Endothelial cell of umbilical vein (primary cell): ENCODE data around the gene CIB4. TPM values are rescaled to one million over a fixed set of nuclear protein-coding genes. Genes with fewer than 3 reads are reported as not detected.

ENCODE experiments used
- BruUV-seq: library from RNA; stranded (reverse); fragments of 400-500 nt; replicated peaks from 2 replicates; lab custom pipeline; 2021; lab: Mats Ljungman, UMichigan
- CTCF ChIA-PET: fragments of 300-600, 350-600 bp; sonication (Branson Sonifier 250); formaldehyde crosslinking; loops from one replicate; lab custom pipeline; 2021; ENCODE audit warnings: antibody characterized with exemption, inconsistent platforms; lab: Charles Lee
- POLR2A ChIA-PET: fragments of 300-600, 350-600 bp; sonication (Branson Sonifier 250); formaldehyde crosslinking; loops from one replicate; lab custom pipeline; 2021; ENCODE audit warnings: antibody characterized with exemption, inconsistent platforms; lab: Charles Lee
- DNase-seq: peaks from one replicate; pipeline ENCODE4 v3.0.0-alpha.2; 2011; ENCODE audit warnings: low read depth, low spot score
- FAIRE-seq: peaks from 2 replicates; lab custom pipeline; 2011; peaks lifted over from hg19 to GRCh38; lab: Jason Lieb, UNC
- H2AFZ ChIP-seq: 2 replicates; pipeline ENCODE4 v1.6.0; 2012; ENCODE audit warnings: low read depth, low read length, control low read depth, inconsistent platforms
- H3K27ac ChIP-seq: 2 replicates; pipeline ENCODE4 v1.5.1; 2011; ENCODE audit warnings: low read depth, mild to moderate bottlenecking, control low read depth, low read length, moderate library complexity; ENCODE audit not compliant: insufficient read depth
- H3K27me3 ChIP-seq, 2 experiments: 2 replicates each; pipeline versions ENCODE4 v1.6.0 to v1.6.1; 2011; ENCODE audit warnings: low read length in 2 of 2, mixed read lengths in 1 of 2; ENCODE audit not compliant: control insufficient read depth in 2 of 2, insufficient read depth in 2 of 2
- H3K36me3 ChIP-seq, 2 experiments: 2 replicates in 1 of 2; 3 replicates in 1 of 2; pipeline ENCODE4 v1.5.1; 2011; ENCODE audit warnings: low read length in 2 of 2, mild to moderate bottlenecking in 1 of 2, moderate library complexity in 1 of 2; ENCODE audit not compliant: control insufficient read depth in 2 of 2, insufficient read depth in 2 of 2; ENCODE audit errors: extremely low read depth in 1 of 2
- H3K4me1 ChIP-seq: 3 replicates; pipeline ENCODE4 v1.5.1; 2011; ENCODE audit warnings: mild to moderate bottlenecking, low read length; ENCODE audit not compliant: control insufficient read depth, insufficient read depth; ENCODE audit errors: extremely low read depth
- H3K4me2 ChIP-seq: 2 replicates; pipeline ENCODE4 v1.6.1; 2011; ENCODE audit warnings: low read length, control low read depth, mixed read lengths; ENCODE audit not compliant: insufficient read depth
- H3K4me3 ChIP-seq, 3 experiments: fragments of 200-600 bp in 1 of 3; sonication (generic), shearing (Covaris generic) in 1 of 3; replicated peaks in 1 of 3; 2 replicates each; pipeline ENCODE4 v1.5.1; 2011 to 2016; ENCODE audit warnings: control low read depth in 3 of 3, low read length in 3 of 3, mild to moderate bottlenecking in 2 of 3, inconsistent platforms in 1 of 3, low read depth in 1 of 3, moderate library complexity in 1 of 3; ENCODE audit not compliant: insufficient read depth in 1 of 3
- H3K79me2 ChIP-seq: 2 replicates; pipeline ENCODE4 v1.6.0; 2012; ENCODE audit warnings: low read length, inconsistent platforms; ENCODE audit not compliant: control insufficient read depth, insufficient read depth
- H3K9ac ChIP-seq: replicated peaks from 2 replicates; pipeline ENCODE3; 2011; ENCODE audit warnings: low read length, control low read depth; ENCODE audit not compliant: insufficient read depth; ENCODE audit errors: extremely low read depth
- H3K9me1 ChIP-seq: replicated peaks from 3 replicates; pipeline ENCODE4 v1.6.0; 2011; ENCODE audit warnings: mild to moderate bottlenecking, low read length; ENCODE audit not compliant: control insufficient read depth, insufficient read depth; ENCODE audit errors: extremely low read depth
- H3K9me3 ChIP-seq: replicated peaks from 2 replicates; pipeline ENCODE4 v1.5.1; 2012; ENCODE audit warnings: low read length, inconsistent platforms; ENCODE audit not compliant: control insufficient read depth, insufficient read depth
- H4K20me1 ChIP-seq: replicated peaks from 2 replicates; pipeline ENCODE3; 2011; ENCODE audit warnings: mild to moderate bottlenecking, low read length; ENCODE audit not compliant: control insufficient read depth, insufficient read depth; ENCODE audit errors: extremely low read depth
- EZH2 ChIP-seq: IDR thresholded peaks from 2 replicates; pipeline ENCODE4 v1.6.1; 2012; ENCODE audit warnings: borderline replicate concordance, low read depth, mild to moderate bottlenecking, moderate library complexity, low read length, inconsistent platforms; ENCODE audit not compliant: severe bottlenecking
- FOS ChIP-seq: IDR thresholded peaks from 2 replicates; pipeline ENCODE4 v1.6.1; 2011; ENCODE audit warnings: mild to moderate bottlenecking, low read length, moderate library complexity, borderline replicate concordance; ENCODE audit not compliant: insufficient read depth
- GATA2 ChIP-seq: IDR thresholded peaks from 2 replicates; pipeline ENCODE4 v1.7.0; 2011; ENCODE audit warnings: low read depth, mild to moderate bottlenecking, moderate library complexity, mixed read lengths, low read length; ENCODE audit not compliant: insufficient read length, insufficient read depth
- JUN ChIP-seq: IDR thresholded peaks from 2 replicates; pipeline ENCODE4 v1.6.1; 2011; ENCODE audit warnings: borderline replicate concordance, low read depth; ENCODE audit not compliant: insufficient read length, insufficient read depth
- MYC ChIP-seq: IDR thresholded peaks from one replicate; pipeline ENCODE4 v1.6.1; 2011; ENCODE audit warnings: mild to moderate bottlenecking, low read depth, low read length
- POLR2A ChIP-seq: IDR thresholded peaks from 2 replicates; pipeline ENCODE4 v1.6.1; 2012; ENCODE audit warnings: low read depth, mild to moderate bottlenecking, control low read depth, low read length
- POLR2AphosphoS5 ChIP-seq: IDR thresholded peaks from 2 replicates; pipeline ENCODE4 v1.6.1; 2012; ENCODE audit warnings: low read depth, mild to moderate bottlenecking, control low read depth, low read length, moderate library complexity; ENCODE audit not compliant: insufficient read depth
- dilution Hi-C: fragments of 300-500 bp; cut with MboI; formaldehyde crosslinking; loops from one replicate; pipeline ENCODE4 v1.15.0; 2019; ENCODE audit warnings: low sequenced_read_pairs; ENCODE audit not compliant: extremely low pct_ligation_motif_present
- intact Hi-C: fragments of 100-400 bp; cut with micrococcal nuclease; formaldehyde crosslinking; loops from one replicate; pipeline ENCODE4 v1.10.0; 2022
- polyA plus RNA-seq, 4 experiments: library from polyadenylated mRNA; depleted of rRNA in 3 of 4; stranded (reverse) in 3 of 4; unstranded in 1 of 4; fragments of >200 nt; gene quantifications; 2 replicates each; pipeline versions ENCODE4 v1.2.1 to v1.2.3, GENCODE V29; 2011 to 2012; ENCODE audit warnings: missing spikeins in 1 of 4
- total RNA-seq: library from RNA; stranded (reverse); gene quantifications from 2 replicates; pipeline ENCODE4 v1.2.3, GENCODE V29; 2021
- TF ChIP-seq, protein P1 (sequence below), 2 donors: IDR thresholded peaks; 1 replicate in 1 of 2; 2 replicates in 1 of 2; pipeline ENCODE4 v1.5.1; 2011; ENCODE audit warnings: low read length in 2 of 2, mild to moderate bottlenecking in 2 of 2, moderate library complexity in 2 of 2, control low read depth in 1 of 2, inconsistent platforms in 1 of 2, low read depth in 1 of 2; ENCODE audit not compliant: insufficient read depth in 1 of 2; ENCODE audit errors: extremely low read depth in 1 of 2
- TF ChIP-seq, protein P2 (sequence below): IDR thresholded peaks from 2 replicates; pipeline ENCODE4 v1.6.1; 2011; ENCODE audit not compliant: insufficient read depth, insufficient read length

The CIB4 gene
- total and polyA plus RNA-seq, 2 donors (not counting 3 experiments of a cell fraction or from before 2014, with no cell fraction given), result not detected

- no peak for DNase-seq
- Histone ChIP-seq H3K4me2 (no peak overlapping the region), H3K27me3 (peaks cover 34 to 46% of the 10 kb centered on the region in 2 experiments), H3K27ac (no peak overlapping the region), H3K9me1 (no peaks in the 10 kb centered on the region), H3K9ac (no peak overlapping the region), H3K4me1 (peaks cover 7% of the 10 kb centered on the region), H3K79me2 (no peaks in the 10 kb centered on the region), H3K4me3 (no peak overlapping the region), H3K36me3 (no peaks in the 10 kb centered on the region), H4K20me1 (no peaks in the 10 kb centered on the region), H2AFZ (no peak overlapping the region), H3K9me3 (no peaks in the 10 kb centered on the region)
- POLR2A ChIA-PET, result no interaction called here
- intact Hi-C loops, result no loop called here
- FAIRE-seq, result no peak
- BruUV-seq, result no TSS peak
- CTCF ChIA-PET, result no interaction called here
- TF ChIP-seq POLR2A (no peak), GATA2 (no peak)
- TF ChIP-seq, protein P1, sequence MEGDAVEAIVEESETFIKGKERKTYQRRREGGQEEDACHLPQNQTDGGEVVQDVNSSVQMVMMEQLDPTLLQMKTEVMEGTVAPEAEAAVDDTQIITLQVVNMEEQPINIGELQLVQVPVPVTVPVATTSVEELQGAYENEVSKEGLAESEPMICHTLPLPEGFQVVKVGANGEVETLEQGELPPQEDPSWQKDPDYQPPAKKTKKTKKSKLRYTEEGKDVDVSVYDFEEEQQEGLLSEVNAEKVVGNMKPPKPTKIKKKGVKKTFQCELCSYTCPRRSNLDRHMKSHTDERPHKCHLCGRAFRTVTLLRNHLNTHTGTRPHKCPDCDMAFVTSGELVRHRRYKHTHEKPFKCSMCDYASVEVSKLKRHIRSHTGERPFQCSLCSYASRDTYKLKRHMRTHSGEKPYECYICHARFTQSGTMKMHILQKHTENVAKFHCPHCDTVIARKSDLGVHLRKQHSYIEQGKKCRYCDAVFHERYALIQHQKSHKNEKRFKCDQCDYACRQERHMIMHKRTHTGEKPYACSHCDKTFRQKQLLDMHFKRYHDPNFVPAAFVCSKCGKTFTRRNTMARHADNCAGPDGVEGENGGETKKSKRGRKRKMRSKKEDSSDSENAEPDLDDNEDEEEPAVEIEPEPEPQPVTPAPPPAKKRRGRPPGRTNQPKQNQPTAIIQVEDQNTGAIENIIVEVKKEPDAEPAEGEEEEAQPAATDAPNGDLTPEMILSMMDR (IDR thresholded peaks at IDR 0.05; ENCODE audit: extremely low read depth in 1 of 2, insufficient read depth in 1 of 2, low read depth in 1 of 2, low read length in 2 of 2), result no peak
- dilution Hi-C loops, result no loop called here
Measured at GRCh38 chr2:26560892-26561291, 80.3 kb downstream of the CIB4 start.

DNA sequence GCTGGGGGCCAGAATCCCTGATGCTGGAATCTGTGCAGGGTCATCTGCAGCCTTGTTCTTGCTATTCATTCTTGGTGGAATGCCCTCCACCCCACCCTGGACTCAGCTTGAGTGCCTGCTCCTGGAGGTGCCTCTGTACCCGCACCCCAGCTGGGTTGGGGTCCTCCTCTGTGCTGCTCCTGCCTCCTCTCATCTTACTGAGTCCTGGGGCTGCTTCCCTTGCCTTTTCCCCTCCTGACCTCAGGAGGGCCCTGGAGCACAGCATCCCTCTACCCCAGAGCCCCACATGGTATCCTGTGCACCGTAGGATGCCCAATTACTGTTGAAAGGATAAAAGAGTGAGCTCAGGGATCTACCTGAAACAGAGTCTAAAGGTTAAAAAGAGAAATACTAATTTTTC, 81.6 kb downstream of the CIB4 start:
- BruUV-seq, result no TSS peak
- ChIA-PET CTCF (interaction anchor here (1.2 kb wide), 1 partner anchor 18 kb away, joined by 6 read pairs; no protein-coding TSS in a partner anchor), POLR2A (no interaction called here)
- H2AFZ ChIP-seq, result no peak overlapping the region
- H3K9me3 ChIP-seq, result no peaks in the 10 kb centered on the region
- no peak for FAIRE-seq
- H3K36me3 ChIP-seq, result no peaks in the 10 kb centered on the region
- no peak for DNase-seq
- H3K4me3 ChIP-seq, result no peak overlapping the region
- no peaks in the 10 kb centered on the region for H4K20me1 ChIP-seq
- TF ChIP-seq FOS (no peak), GATA2 (no peak), POLR2A (no peak), EZH2 (no peak), POLR2AphosphoS5 (no peak), MYC (no peak), JUN (no peak)
- TF ChIP-seq, protein P2, sequence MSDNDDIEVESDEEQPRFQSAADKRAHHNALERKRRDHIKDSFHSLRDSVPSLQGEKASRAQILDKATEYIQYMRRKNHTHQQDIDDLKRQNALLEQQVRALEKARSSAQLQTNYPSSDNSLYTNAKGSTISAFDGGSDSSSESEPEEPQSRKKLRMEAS, result no peak
- TF ChIP-seq, protein P1 (IDR thresholded peaks at IDR 0.05; ENCODE audit: extremely low read depth in 1 of 2, insufficient read depth in 1 of 2, low read depth in 1 of 2, low read length in 2 of 2), result no peak
- no peak overlapping the region for H3K4me2 ChIP-seq
- H3K27me3 ChIP-seq, result peaks cover 32 to 42% of the 10 kb centered on the region in 2 experiments
- H3K9ac ChIP-seq, result no peak overlapping the region
- no peaks in the 10 kb centered on the region for H3K79me2 ChIP-seq
- intact Hi-C loops (no loop called here), dilution Hi-C loops (no loop called here)
- H3K4me1 ChIP-seq, result peaks cover 7% of the 10 kb centered on the region
- H3K27ac ChIP-seq, result no peak overlapping the region
- no peaks in the 10 kb centered on the region for H3K9me1 ChIP-seq
